Amygdala (tissue), 56 donors: ENCODE results near the gene MICALL2.
A peak's percentile ranks its signal among the peaks of the same experiment; 100 is the strongest.

Source experiments
- DNase-seq, 56 donors: peaks; one replicate each; lab custom pipeline; 2025; lab: John Stamatoyannopoulos, UW

The MICALL2 gene

DNA sequence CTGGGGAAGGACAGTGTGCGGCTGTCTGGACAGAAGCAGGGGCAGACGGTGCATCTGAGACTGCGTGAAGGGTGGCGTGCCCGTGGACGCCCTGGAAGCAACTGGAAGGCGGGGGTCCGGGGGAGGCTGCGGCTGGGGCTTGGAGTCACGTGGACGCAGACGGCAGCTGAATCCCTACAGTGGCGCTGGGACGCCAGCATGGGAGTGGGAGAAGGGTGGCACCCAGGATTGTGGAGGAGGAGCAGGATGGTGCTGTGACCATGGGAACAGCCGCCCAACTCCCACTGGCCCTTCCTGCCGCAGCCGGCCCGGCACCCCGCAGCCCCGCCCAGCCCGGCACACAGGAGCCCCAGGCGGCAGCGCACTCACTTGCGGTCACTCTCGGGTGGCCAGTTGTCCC lies 35.2 kb upstream of the MICALL2 start:
- DNase-seq = peak in 18 of 56 donors; percentile 6 to 59 (median 36)

GRCh38 chr7:1493571-1493970 lies 34.3 kb upstream of the MICALL2 start:
- no peak for DNase-seq

DNA sequence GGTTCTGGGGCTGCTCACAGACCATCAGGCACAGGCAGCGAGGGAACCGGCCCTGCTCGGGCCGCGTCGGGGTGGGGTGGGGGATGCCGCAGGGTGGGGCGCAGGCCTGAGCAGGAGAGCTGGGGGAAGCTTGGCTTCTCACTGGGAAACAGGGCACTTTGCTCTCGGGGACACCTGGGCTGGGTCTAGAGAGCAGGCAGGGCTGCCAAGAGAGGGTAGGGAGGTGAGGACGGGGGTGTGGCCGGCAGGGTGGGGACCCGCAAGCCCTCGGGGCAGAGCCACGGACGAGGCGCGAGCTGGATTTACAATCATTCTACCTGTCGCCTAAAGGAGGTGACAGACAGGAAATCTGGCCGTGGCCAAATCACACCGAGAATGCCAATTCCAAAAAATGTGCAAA lies 33.9 kb upstream of the MICALL2 start:
- DNase-seq = no peak

DNA sequence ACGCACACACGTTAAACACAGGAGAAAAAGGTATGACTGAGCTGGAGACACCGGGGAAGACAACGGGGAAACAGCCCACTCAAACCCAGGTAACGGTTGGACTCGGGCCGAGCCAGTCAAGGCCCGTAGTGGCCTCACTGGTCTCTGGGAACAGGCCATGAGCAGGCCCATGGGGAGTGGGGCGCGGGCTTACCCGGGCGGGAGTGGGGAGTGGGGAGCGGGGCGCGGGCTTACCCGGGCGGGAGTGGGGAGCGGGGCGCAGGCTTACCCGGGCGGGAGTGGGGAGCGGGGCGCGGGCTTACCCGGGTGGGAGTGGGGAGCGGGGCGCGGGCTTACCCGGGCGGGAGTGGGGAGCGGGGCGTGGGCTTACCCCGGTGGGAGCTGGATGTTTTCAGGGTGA lies 33.4 kb upstream of the MICALL2 start:
- no peak for DNase-seq

- DNase-seq = no peak
Observed at GRCh38 chr7:1492221-1492620, 33.0 kb upstream of the MICALL2 start.

DNA sequence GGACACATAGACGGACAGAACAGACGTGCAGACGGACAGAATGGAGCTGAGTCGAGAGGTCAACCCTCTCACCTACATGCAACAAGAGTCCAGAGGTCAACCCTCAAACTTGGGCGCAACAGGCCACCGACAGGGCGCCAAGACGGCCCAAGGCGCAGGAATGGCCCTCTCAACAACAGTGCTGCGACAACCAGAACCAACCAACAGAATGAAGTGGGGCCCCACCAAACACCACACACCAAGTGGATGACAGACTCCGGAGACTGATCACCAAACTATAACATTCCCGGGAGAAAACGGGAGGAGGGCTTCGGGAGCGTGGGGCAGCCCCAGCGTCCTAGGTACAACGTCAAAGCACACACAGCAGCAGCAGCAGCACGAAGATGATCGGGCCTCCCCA lies 31.6 kb upstream of the MICALL2 start:
- DNase-seq = no peak

DNA sequence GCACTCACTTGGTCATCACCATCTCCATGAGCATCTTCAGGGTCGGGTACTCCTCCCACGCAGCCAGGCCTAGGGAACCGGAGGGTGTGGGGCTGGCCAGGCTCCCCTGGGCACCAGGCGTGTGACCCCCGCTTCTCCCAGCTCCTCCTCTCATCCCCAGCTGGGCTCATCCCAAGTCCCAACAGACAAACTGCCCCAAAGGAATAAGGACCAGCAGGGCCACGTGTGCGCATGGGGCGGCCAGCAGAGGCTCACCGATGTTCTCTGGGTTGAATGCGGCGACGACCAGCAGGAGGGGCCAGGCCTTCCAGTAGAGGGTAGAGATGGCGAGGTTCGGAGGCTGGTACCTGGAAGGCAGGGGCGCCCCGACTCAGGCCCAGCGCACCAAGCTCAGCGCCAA lies 30.1 kb upstream of the MICALL2 start:
- no peak for DNase-seq

DNA sequence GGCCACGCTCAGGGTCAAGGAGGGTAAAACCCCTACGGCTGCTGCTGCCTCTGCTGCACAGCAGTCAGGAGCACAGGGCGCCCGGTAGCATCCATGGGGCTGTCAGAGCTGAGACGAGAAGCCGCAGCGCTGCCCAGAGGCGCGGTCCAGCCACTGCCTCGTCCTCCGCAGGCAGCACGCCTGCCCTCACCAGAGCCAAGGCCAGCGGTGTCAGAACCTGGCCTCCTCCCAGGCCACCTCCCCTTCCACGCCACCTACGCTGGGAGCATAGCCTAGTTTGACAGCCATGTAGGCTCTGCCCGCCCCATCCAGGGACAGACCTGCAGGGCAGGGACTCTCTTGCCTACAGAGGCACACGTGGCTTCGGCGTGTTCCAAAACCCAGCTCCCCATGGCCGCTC lies 28.7 kb upstream of the MICALL2 start:
- DNase-seq = no peak

- no peak for DNase-seq
Observed at GRCh38 chr7:1487466-1487865, 28.2 kb upstream of the MICALL2 start.

DNA sequence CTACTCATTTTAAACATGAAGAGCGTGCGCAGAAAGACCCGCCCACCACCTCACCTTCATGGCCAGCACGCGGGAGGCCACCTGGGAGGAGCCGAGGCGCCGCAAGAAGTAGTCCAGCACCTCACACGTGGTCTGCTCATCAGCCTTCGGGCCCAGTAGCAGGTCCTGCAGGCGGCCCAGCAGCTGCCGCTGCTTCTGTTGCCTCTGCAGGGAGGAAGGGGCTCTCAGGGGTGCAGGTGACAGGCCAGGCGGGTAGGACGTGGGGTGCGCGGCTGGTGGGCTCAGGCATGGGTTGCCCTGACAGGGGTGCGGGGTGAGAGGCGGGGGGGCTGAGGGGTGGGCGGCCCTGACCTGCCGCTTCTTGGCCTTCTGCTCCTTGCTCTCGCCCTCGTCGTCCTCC lies 27.3 kb upstream of the MICALL2 start:
- DNase-seq = no peak

DNA sequence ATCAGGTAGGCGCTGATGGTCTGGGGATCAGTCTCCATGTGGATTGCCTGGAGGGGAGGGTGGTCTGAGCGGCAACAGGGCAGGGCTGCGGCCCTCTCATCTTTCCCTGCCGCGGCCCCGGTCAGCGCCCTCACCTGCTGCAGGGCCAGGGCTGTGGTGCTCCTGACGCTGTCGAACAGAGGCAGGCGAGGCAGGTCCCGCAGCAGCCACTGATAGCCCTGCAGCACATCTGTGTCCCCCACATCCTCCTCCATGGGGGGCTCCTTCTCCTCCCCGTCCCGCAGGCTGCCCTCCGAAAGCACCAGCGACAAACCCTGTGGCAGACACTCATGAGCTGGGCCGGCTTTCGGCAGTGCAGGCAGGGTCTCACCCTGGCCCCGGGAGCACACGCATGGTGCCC lies 25.9 kb upstream of the MICALL2 start:
- no peak for DNase-seq

- no peak for DNase-seq
Observed at GRCh38 chr7:1484569-1484968, 25.3 kb upstream of the MICALL2 start.

- DNase-seq = no peak
Observed at GRCh38 chr7:1483536-1484505, 24.6 kb upstream of the MICALL2 start.

GRCh38 chr7:1483079-1483478 lies 23.8 kb upstream of the MICALL2 start:
- no peak for DNase-seq

DNA sequence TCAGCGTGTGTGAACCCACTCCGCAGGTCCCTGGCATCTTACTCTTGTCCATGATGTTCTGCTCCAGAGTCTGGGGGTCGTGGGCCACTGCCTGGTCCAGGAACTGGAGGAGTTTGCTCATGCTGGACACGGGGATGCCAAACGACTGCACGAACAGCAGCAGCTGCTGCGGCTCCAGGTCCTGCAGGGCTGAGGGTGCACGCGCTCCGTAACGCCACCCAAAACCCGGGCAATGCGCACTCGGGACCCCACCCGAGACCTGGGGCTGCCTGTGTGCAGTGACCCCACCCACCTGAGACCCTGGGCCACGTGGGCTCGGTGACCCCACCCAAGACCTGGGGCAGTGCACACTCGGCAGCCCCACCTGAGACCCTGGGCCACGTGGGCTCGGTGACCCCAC lies 22.0 kb upstream of the MICALL2 start:
- no peak for DNase-seq

GRCh38 chr7:1480670-1481069 lies 21.4 kb upstream of the MICALL2 start:
- no peak for DNase-seq

- no peak for DNase-seq
Observed at GRCh38 chr7:1479287-1479686, 20.0 kb upstream of the MICALL2 start.

GRCh38 chr7:1478480-1478879 lies 19.2 kb upstream of the MICALL2 start:
- DNase-seq = no peak

DNA sequence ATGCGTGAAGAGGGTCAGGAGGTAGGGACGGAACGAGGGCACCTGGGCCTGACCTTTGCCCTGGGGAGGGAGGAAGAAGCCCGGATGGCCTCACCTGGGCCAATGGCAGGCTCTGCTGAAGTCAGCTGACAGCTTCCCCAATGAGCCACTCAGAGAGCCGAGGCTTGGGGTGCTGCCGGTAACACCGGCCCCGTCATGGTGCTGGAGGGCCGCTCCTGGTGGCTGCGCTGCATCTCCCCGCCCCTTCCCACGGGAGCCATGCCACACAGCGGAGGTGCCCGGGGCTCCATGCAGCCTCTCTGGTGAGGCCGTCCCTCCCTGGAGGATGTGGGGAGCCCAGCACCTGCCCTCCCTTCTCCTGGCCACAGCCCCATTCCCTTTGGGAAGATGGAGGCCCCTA lies 17.6 kb upstream of the MICALL2 start:
- DNase-seq = no peak

DNA sequence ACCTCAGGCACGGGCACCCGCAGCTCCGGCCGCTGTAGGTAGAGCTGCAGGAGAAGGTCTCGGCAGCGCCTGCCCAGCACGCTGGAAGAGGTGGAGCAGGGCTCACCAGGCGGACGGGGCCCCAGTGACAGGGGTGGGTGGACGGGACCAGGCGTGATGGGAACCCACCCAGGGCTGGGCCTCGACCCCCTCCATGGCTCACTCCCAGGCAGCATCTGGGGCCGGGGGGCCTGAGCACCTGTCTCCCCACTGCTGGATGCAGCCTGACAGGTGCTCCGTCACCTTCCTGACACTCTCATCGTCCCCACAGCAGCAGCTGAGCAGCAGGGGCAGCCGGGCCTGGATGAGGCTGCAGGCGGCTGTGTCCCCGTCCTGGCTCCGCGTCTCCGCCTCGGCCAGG lies 16.7 kb upstream of the MICALL2 start:
- no peak for DNase-seq

DNA sequence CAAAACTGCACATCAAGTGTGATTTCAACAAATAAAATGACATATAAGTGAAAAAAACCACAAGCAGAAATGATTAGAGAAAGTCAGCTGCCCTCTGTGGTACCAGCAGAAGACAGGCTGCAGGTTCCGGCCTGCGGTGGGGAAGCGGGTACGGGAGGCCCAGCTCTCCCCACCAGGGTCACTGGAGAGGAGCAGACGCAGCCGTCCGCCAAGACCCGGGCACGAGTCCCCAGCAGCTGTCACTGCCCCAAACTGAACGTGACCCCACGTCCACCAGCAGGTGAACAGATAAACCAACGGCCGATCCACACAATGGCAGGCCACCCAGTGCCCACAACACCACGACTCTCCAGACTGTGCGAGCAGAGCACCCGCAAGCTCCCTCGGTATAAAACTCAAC lies 16.1 kb upstream of the MICALL2 start:
- DNase-seq = no peak

GRCh38 chr7:1474736-1475135 lies 15.5 kb upstream of the MICALL2 start:
- DNase-seq = no peak
